Prostate gland (tissue), 2 donors: ENCODE measurements around the gene CACNA1I. TPM values are rescaled to one million over a fixed set of nuclear protein-coding genes. Genes with fewer than 3 reads are reported as not detected.

Experiments used
- DNase-seq: peaks from one replicate; pipeline ENCODE4 v3.0.0-alpha.2; 2019; ENCODE audit warnings: low spot score
- H3K27ac ChIP-seq, 2 donors: fragments of 200-600 bp; sonication (generic); 2 replicates each; pipeline ENCODE4 v1.5.1; 2017 to 2019
- H3K27me3 ChIP-seq: fragments of 200-600 bp; sonication (generic); replicated peaks from 2 replicates; pipeline ENCODE4 v1.5.1; 2019; ENCODE audit not compliant: insufficient read depth
- H3K36me3 ChIP-seq, 2 donors: fragments of 200-600 bp; sonication (generic); 1 replicate in 1 of 2; 2 replicates in 1 of 2; pipeline versions ENCODE4 v1.5.1 to v1.8.1; 2017 to 2019
- H3K4me1 ChIP-seq: fragments of 200-600 bp; sonication (generic); replicated peaks from 2 replicates; pipeline ENCODE4 v1.5.1; 2019
- H3K4me3 ChIP-seq, 2 donors: fragments of 200-600 bp; sonication (generic); 2 replicates each; pipeline ENCODE4 v1.5.1; 2017 to 2019
- H3K9me3 ChIP-seq: fragments of 200-600 bp; sonication (generic); 2 replicates; pipeline ENCODE4 v1.5.1; 2017
- POLR2A ChIP-seq: fragments of 450-650 bp; IDR thresholded peaks from one replicate; pipeline ENCODE4 v1.6.1; 2016; ENCODE audit warnings: antibody characterized with exemption, mild to moderate bottlenecking
- POLR2AphosphoS5 ChIP-seq: sonication (generic); formaldehyde crosslinking; IDR thresholded peaks from one replicate; pipeline ENCODE4 v1.6.1; 2017; ENCODE audit warnings: antibody characterized with exemption
- WGBS: methylation state at CpG from one replicate; pipeline ENCODE4 v1.1.5; 2018; 5-methylcytosine and 5-hydroxymethylcytosine counted together
- intact Hi-C: fragments of 100-400 bp; cut with DNase I; formaldehyde crosslinking; loops from one replicate; pipeline ENCODE4 v1.14.2; 2022
- total RNA-seq, 2 donors: library from RNA; depleted of rRNA; stranded (reverse); fragments of >200 nt; gene quantifications; one replicate each; pipeline ENCODE4 v1.1.0, GENCODE V29; 2016
- TF ChIP-seq, protein P1 (sequence below), 4 experiments: fragments of 200-600 bp in 2 of 4; fragments of 450-650 bp in 2 of 4; sonication (generic) in 2 of 4; IDR thresholded peaks; 1 replicate in 3 of 4; 2 replicates in 1 of 4; pipeline ENCODE4 v1.5.1; 2016 to 2019; ENCODE audit warnings: antibody characterized with exemption in 4 of 4, mild to moderate bottlenecking in 2 of 4, moderate library complexity in 2 of 4

Gene CACNA1I
- total RNA-seq, 2 donors from 2014 or later = 0.05 to 0.68 TPM

- no peak for DNase-seq
- Histone ChIP-seq H3K27me3 (no peaks in the 10 kb centered on the region), H3K36me3 (no peaks in the 10 kb centered on the region), H3K4me3 (no peak overlapping the region), H3K9me3 (no peaks in the 10 kb centered on the region), H3K4me1 (no peaks in the 10 kb centered on the region), H3K27ac (no peak overlapping the region)
- WGBS = 87% methylated on average over 6 of the region's 6 CpGs
- no peak for TF ChIP-seq POLR2AphosphoS5
- no peak for TF ChIP-seq POLR2A
- TF ChIP-seq, protein P1, sequence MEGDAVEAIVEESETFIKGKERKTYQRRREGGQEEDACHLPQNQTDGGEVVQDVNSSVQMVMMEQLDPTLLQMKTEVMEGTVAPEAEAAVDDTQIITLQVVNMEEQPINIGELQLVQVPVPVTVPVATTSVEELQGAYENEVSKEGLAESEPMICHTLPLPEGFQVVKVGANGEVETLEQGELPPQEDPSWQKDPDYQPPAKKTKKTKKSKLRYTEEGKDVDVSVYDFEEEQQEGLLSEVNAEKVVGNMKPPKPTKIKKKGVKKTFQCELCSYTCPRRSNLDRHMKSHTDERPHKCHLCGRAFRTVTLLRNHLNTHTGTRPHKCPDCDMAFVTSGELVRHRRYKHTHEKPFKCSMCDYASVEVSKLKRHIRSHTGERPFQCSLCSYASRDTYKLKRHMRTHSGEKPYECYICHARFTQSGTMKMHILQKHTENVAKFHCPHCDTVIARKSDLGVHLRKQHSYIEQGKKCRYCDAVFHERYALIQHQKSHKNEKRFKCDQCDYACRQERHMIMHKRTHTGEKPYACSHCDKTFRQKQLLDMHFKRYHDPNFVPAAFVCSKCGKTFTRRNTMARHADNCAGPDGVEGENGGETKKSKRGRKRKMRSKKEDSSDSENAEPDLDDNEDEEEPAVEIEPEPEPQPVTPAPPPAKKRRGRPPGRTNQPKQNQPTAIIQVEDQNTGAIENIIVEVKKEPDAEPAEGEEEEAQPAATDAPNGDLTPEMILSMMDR (IDR thresholded peaks at IDR 0.05) = no peak
- intact Hi-C loops = no loop called here
Measured at GRCh38 chr22:39635719-39636118, 65.2 kb downstream of the CACNA1I start.

- WGBS = 90% methylated on average over 2 of the region's 2 CpGs
- no peaks in the 10 kb centered on the region for H3K36me3 ChIP-seq
- H3K27ac ChIP-seq = no peak overlapping the region
- H3K4me3 ChIP-seq = no peak overlapping the region
- H3K9me3 ChIP-seq = no peaks in the 10 kb centered on the region
- intact Hi-C loops = no loop called here
- no peaks in the 10 kb centered on the region for H3K27me3 ChIP-seq
- DNase-seq = no peak
- TF ChIP-seq POLR2AphosphoS5 = no peak
- no peak for TF ChIP-seq POLR2A
- TF ChIP-seq, protein P1 (IDR thresholded peaks at IDR 0.05) = no peak
- H3K4me1 ChIP-seq = no peaks in the 10 kb centered on the region
Measured at GRCh38 chr22:39638958-39639357, 68.4 kb downstream of the CACNA1I start.

GRCh38 chr22:39641660-39642310 lies 71.2 kb downstream of the CACNA1I start:
- Histone ChIP-seq H3K9me3 (no peaks in the 10 kb centered on the region), H3K4me3 (no peak overlapping the region), H3K36me3 (no peaks in the 10 kb centered on the region), H3K27ac (no peak overlapping the region), H3K27me3 (no peaks in the 10 kb centered on the region), H3K4me1 (no peaks in the 10 kb centered on the region)
- no peak for DNase-seq
- no peak for TF ChIP-seq POLR2AphosphoS5
- 87% methylated on average over 9 of the region's 9 CpGs for WGBS
- intact Hi-C loops = no loop called here

GRCh38 chr22:39643311-39644083 lies 72.9 kb downstream of the CACNA1I start:
- TF ChIP-seq POLR2AphosphoS5 (no peak), POLR2A (no peak)
- TF ChIP-seq, protein P1 (IDR thresholded peaks at IDR 0.05) = no peak
- WGBS = 79% methylated on average over 9 of the region's 9 CpGs
- Histone ChIP-seq H3K4me1 (no peaks in the 10 kb centered on the region), H3K4me3 (no peak overlapping the region), H3K27me3 (no peaks in the 10 kb centered on the region), H3K36me3 (no peaks in the 10 kb centered on the region), H3K9me3 (no peaks in the 10 kb centered on the region), H3K27ac (no peak overlapping the region)
- intact Hi-C loops = no loop called here
- DNase-seq = no peak

DNA sequence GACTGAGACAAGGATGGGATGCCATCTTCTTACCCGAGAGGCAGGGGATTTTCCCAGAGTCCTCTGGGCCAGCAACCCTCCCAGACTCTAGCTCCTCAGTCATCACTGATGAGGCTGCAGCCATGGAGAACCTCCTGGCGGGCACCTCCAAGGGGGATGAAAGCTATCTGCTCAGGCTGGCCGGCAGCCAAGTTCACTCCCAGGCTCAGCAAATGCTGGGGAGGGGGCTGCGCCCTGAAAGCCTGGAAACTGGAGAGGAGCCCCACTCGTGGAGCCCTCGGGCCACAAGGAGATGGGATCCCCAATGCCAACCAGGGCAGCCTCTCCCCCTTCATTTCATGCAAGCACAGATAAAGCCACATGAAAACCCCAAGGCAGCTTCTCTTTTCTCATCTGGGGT lies 75.0 kb downstream of the CACNA1I start:
- TF ChIP-seq, protein P1 (IDR thresholded peaks at IDR 0.05) = no peak
- TF ChIP-seq POLR2AphosphoS5 (no peak), POLR2A (no peak)
- no peak for DNase-seq
- no peak overlapping the region for H3K27ac ChIP-seq
- H3K27me3 ChIP-seq = no peaks in the 10 kb centered on the region
- intact Hi-C loops = no loop called here
- H3K36me3 ChIP-seq = no peaks in the 10 kb centered on the region
- H3K4me1 ChIP-seq = no peaks in the 10 kb centered on the region
- 74% methylated on average over 6 of the region's 6 CpGs for WGBS
- H3K4me3 ChIP-seq = no peak overlapping the region
- H3K9me3 ChIP-seq = no peaks in the 10 kb centered on the region
